Gastroesophageal sphincter (tissue), 2 donors: ENCODE results near the gene PAQR3.

Experiments used
- POLR2A ChIP-seq, 2 donors: fragments of 450-650 bp; IDR thresholded peaks; one replicate each; pipeline ENCODE4 v1.6.1; 2017; ENCODE audit warnings: antibody characterized with exemption in 2 of 2, mild to moderate bottlenecking in 2 of 2, moderate library complexity in 1 of 2
- POLR2AphosphoS5 ChIP-seq: sonication (generic); formaldehyde crosslinking; IDR thresholded peaks from one replicate; pipeline ENCODE4 v1.6.1; 2017; ENCODE audit warnings: antibody characterized with exemption

DNA sequence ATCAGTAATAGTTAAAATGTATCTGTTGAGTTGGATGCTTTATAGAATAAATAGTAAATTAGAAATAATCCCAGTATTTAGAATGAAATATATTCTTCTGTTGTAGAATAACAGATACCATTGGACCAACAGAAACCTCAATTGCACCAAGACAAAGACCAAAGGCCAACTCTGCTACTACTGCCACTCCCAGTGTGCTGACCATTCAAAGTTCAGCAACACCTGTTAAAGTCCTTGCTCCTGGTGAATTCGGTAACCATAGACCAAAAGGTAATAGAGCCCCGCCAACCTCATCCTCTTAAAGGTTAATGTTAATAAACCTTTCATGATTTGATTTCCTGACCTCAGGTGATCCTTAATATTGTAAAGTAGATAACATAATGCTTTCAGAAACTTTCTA is 73.8 kb downstream of the PAQR3 start:
- TF ChIP-seq POLR2A (IDR thresholded peaks at IDR 0.05) = no peak
- TF ChIP-seq POLR2AphosphoS5 = no peak
